Breast epithelium (tissue), 3 donors: ENCODE results near the gene NME7.

Source experiments
- CTCF ChIP-seq, 3 donors: fragments of 450-650 bp; IDR thresholded peaks; one replicate each; pipeline ENCODE4 v1.5.1; 2016 to 2017; ENCODE audit warnings: antibody characterized with exemption in 3 of 3, mild to moderate bottlenecking in 3 of 3, moderate library complexity in 3 of 3
- POLR2A ChIP-seq: fragments of 450-650 bp; IDR thresholded peaks from one replicate; pipeline ENCODE4 v1.6.1; 2016; ENCODE audit warnings: antibody characterized with exemption, mild to moderate bottlenecking, moderate library complexity
- POLR2AphosphoS5 ChIP-seq, 3 donors: sonication (generic); formaldehyde crosslinking; IDR thresholded peaks; one replicate each; pipeline ENCODE4 v1.6.1; 2017; ENCODE audit warnings: antibody characterized with exemption in 3 of 3

- no peak for TF ChIP-seq POLR2A
- no peak for TF ChIP-seq CTCF (IDR thresholded peaks at IDR 0.05)
- no peak for TF ChIP-seq POLR2AphosphoS5 (IDR thresholded peaks at IDR 0.05)
Measured at GRCh38 chr1:169144941-169145626, 222.5 kb downstream of the NME7 start.
